DMS153 treated with DMSO at 0.1 percent for 48 hours (cell line): ENCODE measurements around the gene LRRFIP1.
"Not testable (repeated sequence)": the region's sequence is repeated elsewhere in the genome, so short reads cannot be mapped to it uniquely, and the experiment has no call there.

Source experiments
- DNase-seq: peaks from one replicate; lab custom pipeline; 2025; ENCODE audit not compliant: unreplicated experiment; lab: John Stamatoyannopoulos, UW

Gene LRRFIP1

DNA sequence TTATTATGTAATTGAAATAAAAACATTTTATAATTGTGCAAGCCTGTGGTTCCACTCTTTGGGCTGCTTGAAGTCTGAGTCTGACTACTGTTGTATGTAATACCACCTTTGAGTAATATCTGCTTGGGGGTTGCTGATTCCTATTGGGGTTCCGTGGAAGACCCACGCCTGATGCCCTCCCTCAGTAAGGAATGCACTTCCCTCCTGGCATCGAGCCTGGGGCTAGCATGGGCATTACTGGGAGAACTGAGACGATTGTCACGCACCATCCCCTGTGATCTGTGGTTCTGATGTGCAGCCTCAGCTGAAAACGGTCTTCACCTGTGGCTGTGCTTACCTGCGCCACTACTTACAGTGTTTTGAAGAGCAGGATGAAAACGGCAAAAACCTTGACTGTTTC lies 138.5 kb downstream of the LRRFIP1 start:
- DNase-seq: no peak

DNA sequence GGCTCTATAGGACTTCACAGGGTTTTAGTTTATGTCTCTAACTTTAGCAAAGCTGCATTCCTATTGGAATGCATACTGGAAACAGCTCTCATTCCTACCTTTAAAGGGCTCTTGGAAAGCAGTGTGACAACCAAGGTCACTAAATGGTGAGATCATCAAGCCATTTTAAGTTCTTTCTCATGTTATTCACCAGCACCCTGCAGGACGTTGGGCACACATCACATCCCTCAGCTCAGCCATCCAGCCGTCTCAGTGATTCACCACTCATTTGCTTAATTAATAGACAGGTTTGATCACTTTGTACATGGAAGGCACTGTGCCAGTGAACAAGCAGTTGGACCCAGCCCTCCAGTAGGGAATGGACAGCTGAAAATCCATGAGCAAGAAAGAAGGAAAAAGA lies 139.0 kb downstream of the LRRFIP1 start:
- DNase-seq: no peak

- DNase-seq: no peak
Measured at GRCh38 chr2:237772513-237772912, 145.1 kb downstream of the LRRFIP1 start.

DNA sequence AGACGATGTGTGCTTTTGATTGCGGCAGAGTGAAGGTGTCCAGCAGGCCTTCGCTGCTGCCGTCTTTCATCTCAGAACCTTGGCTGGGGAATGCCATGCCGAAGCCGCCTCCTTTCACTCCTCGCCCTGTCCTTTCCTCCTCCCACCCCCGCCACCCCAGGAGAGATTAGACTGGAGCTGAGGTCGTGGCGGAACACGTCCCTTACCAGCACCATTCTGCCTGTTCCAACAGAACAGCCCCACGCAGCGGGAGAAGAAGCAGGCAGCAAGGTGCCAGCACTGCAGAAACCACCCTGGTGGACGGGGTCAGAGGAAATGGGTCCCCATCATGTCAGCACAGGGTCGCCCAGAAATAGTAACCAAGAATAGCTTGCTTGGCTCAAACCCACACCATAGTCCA lies 146.4 kb downstream of the LRRFIP1 start:
- no peak for DNase-seq

GRCh38 chr2:237774811-237775553 lies 147.6 kb downstream of the LRRFIP1 start:
- peak; percentile 46 for DNase-seq

GRCh38 chr2:237779521-237779920 lies 152.1 kb downstream of the LRRFIP1 start:
- no peak for DNase-seq

DNA sequence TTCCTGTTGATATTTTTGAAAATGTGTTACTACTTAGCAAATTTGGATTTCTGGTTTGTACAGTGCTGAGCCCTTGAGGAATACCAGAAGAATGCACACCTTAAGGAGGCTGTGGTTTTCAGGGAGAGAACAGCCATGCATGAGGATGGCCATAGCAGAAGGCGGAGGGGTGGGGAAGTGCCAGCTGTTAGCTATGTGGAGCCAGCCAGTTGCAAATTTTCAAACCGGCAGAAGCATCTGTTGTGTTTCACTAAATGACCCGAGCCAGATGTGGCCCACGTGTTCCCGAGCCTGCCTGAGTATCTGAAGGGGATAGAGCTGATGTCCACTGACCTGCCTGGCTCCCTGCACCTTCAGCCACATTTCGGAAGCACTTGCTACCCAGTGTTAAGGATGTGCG lies 154.8 kb downstream of the LRRFIP1 start:
- DNase-seq: no peak

DNA sequence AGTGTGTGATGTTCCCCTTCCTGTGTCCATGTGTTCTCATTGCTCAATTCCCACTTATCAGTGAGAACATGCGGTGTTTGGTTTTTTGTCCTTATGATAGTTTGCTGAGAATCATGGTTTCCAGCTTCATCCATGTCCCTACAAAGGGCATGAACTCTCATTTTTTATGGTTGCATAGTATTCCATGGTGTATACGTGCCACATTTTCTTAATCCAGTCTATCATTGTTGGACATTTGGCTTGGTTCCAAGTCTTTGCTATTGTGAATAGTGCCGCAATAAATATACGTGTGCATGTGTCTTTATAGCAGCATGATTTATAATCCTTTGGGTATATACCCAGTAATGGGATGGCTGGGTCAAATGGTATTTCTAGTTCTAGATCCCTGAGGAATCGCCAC lies 156.3 kb downstream of the LRRFIP1 start:
- not testable (repeated sequence) for DNase-seq

GRCh38 chr2:237786936-237787335 lies 159.5 kb downstream of the LRRFIP1 start:
- no peak for DNase-seq

- DNase-seq: no peak
Measured at GRCh38 chr2:237790353-237790752, 163.0 kb downstream of the LRRFIP1 start.

DNA sequence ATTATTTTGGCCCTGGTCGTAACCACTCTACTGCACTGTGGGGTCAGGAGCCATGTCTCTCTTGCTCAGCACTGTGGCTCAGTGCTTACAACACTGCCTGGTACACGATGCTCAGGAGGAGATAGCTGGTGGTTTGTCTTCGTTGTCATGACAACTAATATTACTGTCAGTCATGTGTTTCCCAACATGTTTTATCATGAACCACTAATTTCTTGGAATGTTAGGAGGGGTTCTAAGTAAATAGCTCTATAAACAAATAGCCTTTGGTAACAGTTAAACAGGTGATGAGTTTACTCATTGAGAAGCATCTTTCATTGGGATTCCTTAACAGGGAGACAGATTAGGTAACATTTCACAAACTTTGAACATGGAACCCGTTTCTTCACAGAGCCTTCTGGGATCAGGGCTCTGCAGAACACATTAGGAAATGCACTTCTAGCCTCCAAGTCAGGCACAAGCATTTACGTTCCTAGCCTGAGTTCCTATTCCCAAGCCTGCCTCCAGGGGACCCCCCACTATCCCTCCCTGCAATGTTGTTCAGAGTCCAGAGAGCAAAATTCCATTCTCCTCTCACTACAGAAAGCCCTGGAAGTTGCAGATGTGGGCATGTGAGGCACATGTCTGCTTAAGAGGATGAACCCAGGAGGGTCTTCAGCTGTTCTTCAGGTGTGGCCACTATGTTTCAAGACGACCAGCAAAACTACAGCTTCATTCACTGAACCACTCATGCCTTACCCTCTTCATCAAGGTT lies 164.8 kb downstream of the LRRFIP1 start:
- no peak for DNase-seq

GRCh38 chr2:237797253-237797652 lies 169.9 kb downstream of the LRRFIP1 start:
- DNase-seq: no peak

DNA sequence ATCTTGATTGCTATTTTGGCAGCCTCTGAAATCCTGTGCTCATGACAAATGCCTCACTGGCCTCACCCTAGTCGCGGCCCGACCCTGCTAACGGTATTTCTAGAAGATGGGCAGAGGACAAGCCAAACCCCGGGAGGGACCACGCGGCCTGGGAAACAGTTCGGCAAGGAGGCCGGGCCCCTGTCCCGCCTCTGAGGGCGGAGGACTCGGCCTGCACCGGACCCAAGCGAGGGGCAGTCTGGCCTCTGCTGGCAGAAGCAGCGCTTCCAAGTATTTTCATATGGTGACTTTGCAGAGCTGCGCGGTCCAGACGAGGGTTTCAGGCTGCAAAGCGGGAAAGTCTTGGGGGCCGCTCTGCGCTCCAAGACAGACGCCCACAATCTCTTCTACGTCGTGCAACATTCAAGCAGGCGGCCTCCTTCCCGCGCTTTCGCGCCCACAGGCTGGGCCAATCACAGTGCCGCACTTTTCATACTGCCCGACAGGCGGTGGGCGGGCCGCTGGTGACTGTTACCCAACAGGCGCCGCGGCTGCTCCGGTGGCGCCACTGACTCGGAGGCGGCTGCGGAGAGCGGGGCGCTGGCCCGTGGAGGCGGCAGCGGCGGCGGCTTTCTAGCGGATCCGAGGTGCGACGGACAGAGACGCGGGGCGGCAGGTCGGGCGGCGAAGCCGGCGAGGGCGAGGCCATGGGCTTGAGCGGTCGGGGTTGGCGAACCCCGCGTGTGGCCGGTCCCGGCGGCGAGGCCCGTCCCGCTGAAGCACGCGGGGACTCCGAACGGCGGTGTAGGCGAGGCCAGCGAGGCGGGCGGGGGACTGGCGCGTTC lies 171.1 kb downstream of the LRRFIP1 start, which contains the start of gene RBM44:
RBM44 (plus strand) TSS at position 544 of the 824 bp plus-strand sequence. CDS start 14,831 bp downstream, outside the sequence.
- no peak for DNase-seq

- DNase-seq: no peak
Measured at GRCh38 chr2:237799060-237799428, 171.7 kb downstream of the LRRFIP1 start.

DNA sequence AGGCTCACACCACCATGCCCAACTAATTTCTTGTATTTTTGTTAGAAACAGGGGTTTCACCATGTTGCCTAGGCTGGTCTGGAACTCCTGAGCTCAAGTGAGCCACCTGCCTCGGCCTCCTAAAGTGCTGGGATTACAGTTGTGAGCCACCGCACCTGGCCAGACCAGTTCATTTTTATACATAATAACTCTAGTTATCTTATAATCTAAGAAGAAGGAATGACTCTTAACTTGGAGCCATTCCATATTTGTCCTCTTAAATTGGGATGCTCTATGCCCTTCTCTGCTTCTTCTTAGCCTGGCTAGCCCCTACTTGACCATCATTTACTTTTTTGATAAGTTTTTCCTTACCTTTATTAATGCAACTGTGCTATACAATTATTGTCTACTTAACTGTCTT lies 174.1 kb downstream of the LRRFIP1 start:
- no peak for DNase-seq

DNA sequence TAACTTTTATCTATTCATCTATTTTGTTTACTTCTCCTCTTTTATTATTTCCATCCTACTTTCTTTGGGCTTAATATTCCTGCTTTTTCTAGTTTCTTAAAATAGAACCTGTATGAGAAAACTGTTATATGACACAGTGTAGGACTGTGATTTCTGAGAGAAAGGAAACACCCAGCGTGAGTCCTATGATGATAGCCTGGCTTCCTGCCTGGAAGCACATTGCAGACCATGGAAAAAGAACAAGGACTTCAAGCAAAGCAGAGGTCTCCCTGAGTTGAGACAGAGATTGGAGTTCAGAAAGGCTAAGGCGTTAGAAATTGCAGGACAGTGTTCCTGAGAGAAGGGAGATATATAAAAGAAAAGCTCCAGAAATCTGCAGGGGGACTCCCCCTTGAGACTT lies 178.9 kb downstream of the LRRFIP1 start:
- DNase-seq: no peak

DNA sequence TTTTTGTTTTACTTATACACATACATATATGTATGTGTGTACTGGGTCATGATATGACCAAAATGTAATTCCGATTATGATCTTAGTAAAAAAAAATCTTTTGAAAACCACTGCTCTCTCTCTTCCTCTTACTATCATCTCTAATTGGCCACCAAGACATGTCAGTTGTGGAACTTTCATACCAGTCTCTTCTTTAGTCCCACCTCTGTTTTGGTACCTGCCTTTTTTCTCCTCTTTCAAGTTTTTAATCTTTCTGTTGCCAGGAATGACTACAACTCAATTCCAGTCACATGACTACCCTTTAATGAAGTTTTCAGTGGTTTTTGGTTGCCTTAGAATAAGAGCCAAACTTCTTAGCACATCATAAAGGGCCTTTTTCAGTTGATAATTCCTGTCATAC lies 188.2 kb downstream of the LRRFIP1 start:
- DNase-seq: no peak

DNA sequence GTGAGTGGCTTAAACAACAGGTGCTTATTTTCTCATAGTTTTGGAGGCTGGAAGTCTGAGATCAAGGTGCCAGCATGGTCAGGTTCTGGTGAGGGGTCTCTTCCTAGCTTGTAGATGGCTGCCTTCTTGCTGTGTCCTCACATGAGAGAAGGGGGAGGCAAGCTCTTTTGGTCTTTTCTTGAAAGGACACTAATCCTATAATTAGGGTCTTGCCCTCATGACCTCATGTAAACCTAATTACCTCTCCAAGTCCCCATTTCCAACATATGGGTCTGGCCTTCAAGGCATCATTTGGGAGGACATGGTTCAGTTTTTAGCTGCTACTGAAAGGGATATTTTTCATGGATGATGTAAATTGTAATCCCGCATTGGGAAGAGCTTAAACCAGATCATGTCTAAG lies 189.1 kb downstream of the LRRFIP1 start:
- DNase-seq: no peak

DNA sequence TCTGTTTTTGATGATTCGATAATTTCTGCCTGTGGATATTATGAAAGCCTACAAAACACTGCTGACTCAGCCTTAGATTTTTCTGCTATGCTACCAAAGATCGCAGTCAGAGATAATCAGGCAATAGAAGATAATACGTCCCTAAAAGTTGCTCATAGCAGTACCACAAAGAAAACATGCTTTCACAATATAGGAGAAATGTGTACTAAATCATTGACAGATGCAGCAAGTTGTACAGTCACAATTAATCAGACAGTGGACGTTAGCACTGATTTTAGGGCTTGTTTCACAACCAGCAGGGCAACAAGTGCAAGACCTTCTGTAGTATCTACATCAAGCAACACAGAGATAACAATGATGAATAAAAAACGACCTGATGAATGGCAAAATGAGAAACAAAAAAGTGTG lies 190.7 kb downstream of the LRRFIP1 start:
- no peak for DNase-seq

DNA sequence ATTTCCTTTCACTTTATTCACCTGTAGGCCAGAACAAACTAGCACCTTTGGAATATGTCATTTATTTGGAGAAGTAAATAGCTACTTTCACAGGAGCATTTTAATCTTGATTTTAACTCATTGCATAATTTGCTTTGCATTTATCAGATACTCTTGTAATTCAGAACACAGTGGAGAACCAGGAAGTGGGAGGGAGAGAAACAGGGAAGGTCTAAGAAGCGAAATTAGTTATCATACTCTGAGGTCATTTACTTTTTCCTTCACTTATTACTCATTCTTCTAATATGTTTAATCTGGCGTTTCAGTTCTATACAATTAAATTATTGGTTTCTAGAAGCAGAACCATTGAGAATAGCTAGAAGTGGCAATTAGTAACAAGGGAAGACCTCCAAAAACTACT lies 191.8 kb downstream of the LRRFIP1 start:
- DNase-seq: no peak

DNA sequence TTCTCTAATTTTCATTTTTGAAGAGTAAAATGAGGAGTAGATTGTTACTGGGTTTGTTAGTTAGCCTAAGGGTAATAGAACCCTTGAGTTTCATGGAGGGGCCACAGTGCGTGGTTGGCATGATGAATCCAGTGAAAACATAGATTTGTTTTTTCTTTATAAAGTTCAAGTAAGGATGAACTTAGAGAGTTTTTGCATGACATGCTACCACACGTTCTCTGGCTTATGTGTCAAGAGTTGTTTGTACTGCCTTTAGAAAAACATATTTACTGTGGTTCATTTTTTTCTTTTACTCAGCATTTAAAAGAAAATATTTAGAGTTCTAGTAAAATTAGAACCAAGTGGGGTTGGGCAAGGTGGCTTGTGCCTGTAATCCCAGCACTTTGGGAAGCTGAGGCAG lies 193.0 kb downstream of the LRRFIP1 start:
- DNase-seq: no peak

DNA sequence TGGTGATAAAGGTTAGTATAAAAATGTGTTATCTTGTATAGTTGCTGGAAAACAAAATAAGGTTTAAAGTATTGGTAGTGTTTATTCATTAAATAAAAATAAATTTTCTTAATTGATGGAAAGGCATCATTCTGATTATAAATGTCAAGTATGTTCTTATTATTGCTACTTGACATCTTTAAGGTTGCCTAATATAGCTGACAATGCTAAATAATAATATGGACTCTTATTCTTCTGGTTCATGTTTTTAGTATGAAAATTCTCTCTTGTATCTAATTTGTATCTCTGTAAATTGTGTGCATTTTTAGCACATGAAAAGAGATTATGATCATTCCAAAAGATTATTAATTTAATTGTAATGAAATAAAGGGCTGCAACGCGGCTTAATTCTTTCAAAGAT lies 196.2 kb downstream of the LRRFIP1 start:
- DNase-seq: no peak
